Central memory CD8-positive, alpha-beta T cell (primary cell): ENCODE data around the gene MAMSTR.
"Not testable (repeated sequence)": the region's sequence is repeated elsewhere in the genome, so short reads cannot be mapped to it uniquely, and the experiment has no call there.

Experiments
- ATAC-seq: fragments of 150-1000 bp; cut with Tn5 transposase; replicated peaks from 2 replicates; pipeline ENCODE4 v1.10.0; 2022; ENCODE audit warnings: mild to moderate bottlenecking, moderate FRiP score, moderate number of reproducible peaks; ENCODE audit not compliant: poor library complexity, severe bottlenecking; ENCODE audit errors: extremely low read depth
- DNase-seq, 2 donors: peaks; one replicate each; pipeline ENCODE4 v3.0.0; 2021; ENCODE audit warnings: low spot score in 2 of 2
- H3K27ac Mint-ChIP-seq: one replicate; pipeline ENCODE4 v1.8.0; 2022; ENCODE audit warnings: low read depth, mild to moderate bottlenecking, moderate library complexity, mixed read lengths
- H3K27me3 Mint-ChIP-seq: one replicate; pipeline ENCODE4 v1.8.0; 2022; ENCODE audit warnings: mixed read lengths
- H3K36me3 Mint-ChIP-seq: one replicate; pipeline ENCODE4 v1.8.0; 2022; ENCODE audit warnings: mild to moderate bottlenecking, moderate library complexity, mixed read lengths; ENCODE audit not compliant: insufficient read depth
- H3K4me1 Mint-ChIP-seq: one replicate; pipeline ENCODE4 v1.8.0; 2022; ENCODE audit warnings: mixed read lengths
- H3K4me3 Mint-ChIP-seq: one replicate; pipeline ENCODE4 v1.8.0; 2022; ENCODE audit warnings: mild to moderate bottlenecking, moderate library complexity, mixed read lengths
- H3K9me3 Mint-ChIP-seq: one replicate; pipeline ENCODE4 v1.8.0; 2022; ENCODE audit warnings: mixed read lengths

The MAMSTR gene

DNA sequence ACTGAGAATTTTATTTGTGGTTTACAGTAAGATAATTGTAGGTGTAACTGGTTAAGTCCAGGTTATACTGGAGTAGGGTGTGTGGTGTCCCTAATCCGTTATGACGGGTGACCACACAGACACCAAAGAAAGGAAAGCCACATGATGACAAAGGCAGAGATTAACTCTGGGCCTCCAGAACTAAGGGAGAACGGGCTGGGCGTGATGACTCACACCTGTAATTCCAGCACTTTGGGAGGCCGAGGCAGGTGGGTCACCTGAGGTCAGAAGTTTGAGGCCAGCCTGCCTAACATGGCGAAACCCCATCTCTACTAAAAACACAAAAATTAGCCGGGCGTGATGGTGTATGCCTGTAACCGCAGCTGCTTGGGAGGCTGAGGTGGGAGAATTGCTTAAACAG, 33.9 kb downstream of the MAMSTR start:
- Mint-ChIP-seq H3K4me3 (no peak overlapping the region), H3K36me3 (no peaks in the 10 kb centered on the region), H3K4me1 (no peaks in the 10 kb centered on the region), H3K27ac (no peak overlapping the region), H3K9me3 (no peaks in the 10 kb centered on the region), H3K27me3 (no peaks in the 10 kb centered on the region)
- DNase-seq (no peak), ATAC-seq (no peak)

DNA sequence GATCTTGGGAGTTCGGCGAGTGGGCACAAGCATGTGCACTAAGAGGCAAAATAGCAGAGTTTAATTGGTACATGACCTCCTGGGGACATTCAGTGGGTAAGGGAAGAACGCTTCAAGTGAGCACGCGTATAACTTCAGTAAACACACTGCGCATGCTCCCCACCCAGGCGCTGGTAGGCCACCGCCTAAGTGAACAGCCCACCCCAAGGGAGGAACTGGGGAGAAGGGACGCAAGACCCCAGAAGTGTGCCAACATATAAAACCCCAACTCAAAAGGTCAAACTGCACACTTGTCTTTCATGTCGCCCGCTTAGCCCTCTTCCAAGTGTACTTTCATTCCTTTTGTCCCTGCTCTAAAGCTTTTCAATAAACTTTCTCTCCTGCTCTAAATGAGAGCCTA, 36.2 kb downstream of the MAMSTR start:
- no peak overlapping the region for H3K4me3 Mint-ChIP-seq
- H3K27ac Mint-ChIP-seq, result no peak overlapping the region
- H3K27me3 Mint-ChIP-seq, result no peaks in the 10 kb centered on the region
- no peaks in the 10 kb centered on the region for H3K9me3 Mint-ChIP-seq
- no peak for ATAC-seq
- no peaks in the 10 kb centered on the region for H3K4me1 Mint-ChIP-seq
- H3K36me3 Mint-ChIP-seq, result no peaks in the 10 kb centered on the region
- no peak for DNase-seq

- Mint-ChIP-seq H3K4me3 (no peak overlapping the region), H3K36me3 (no peaks in the 10 kb centered on the region), H3K9me3 (no peaks in the 10 kb centered on the region), H3K27ac (no peak overlapping the region), H3K4me1 (no peaks in the 10 kb centered on the region), H3K27me3 (no peaks in the 10 kb centered on the region)
- ATAC-seq (no peak), DNase-seq (no peak)
Observed at GRCh38 chr19:48681127-48681470, 38.4 kb downstream of the MAMSTR start.

DNA sequence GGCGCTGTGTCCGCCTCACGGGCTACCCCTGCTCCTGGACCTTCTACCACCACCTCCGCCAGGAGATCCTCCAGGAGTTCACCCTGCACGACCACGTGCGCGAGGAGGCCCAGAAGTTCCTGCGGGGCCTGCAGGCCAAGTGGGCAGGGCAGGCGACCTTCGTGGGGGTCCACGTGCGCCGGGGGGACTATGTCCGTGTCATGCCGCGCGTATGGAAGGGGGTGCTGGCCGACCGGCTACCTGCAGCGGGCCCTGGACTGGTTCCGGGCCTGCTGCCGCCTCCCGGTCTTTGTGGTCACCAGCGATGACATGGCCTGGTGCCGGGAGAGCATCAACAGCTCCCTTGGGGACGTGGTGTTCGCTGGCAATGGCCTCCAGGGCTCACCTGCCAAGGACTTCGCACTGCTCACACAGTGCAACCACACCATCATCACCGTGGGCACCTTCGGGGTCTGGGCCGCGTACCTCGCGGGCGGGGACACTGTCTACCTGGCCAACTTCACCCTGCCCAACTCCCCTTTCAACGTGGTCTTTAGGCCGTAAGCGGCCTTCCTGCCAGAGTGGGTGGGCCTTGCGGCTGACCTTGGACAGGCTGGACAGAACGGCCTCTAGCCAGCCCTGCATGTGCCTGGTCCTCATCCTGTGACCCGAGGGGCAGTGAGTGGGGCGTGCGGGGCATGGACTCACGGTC, 38.9 kb downstream of the MAMSTR start:
- no peak for ATAC-seq
- H3K4me1 Mint-ChIP-seq, result peaks cover 1% of the 10 kb centered on the region
- H3K36me3 Mint-ChIP-seq, result no peaks in the 10 kb centered on the region
- DNase-seq, result no peak
- H3K27me3 Mint-ChIP-seq, result no peaks in the 10 kb centered on the region
- H3K9me3 Mint-ChIP-seq, result no peaks in the 10 kb centered on the region
- H3K4me3 Mint-ChIP-seq, result no peak overlapping the region
- H3K27ac Mint-ChIP-seq, result no peak overlapping the region

DNA sequence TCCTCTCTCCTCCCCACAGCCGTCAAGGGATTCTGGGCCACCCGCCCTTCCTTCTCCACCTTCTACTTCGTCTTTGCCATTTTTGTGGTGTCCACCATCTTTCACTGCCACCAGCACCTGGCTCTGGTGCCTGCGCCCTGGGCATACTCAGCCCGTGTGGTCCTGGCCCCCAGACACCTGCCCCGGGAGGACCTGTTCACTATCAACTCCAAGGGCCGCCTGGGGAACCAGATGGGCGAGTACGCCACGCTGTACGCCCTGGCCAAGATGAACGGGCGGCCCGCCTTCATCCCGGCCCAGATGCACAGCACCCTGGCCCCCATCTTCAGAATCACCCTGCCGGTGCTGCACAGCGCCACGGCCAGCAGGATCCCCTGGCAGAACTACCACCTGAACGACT, 39.5 kb downstream of the MAMSTR start:
- not testable (repeated sequence) for H3K4me3 Mint-ChIP-seq, H3K9me3 Mint-ChIP-seq, H3K4me1 Mint-ChIP-seq, H3K36me3 Mint-ChIP-seq, H3K27ac Mint-ChIP-seq, DNase-seq, ATAC-seq, H3K27me3 Mint-ChIP-seq

GRCh38 chr19:48678201-48678600, 41.3 kb downstream of the MAMSTR start:
- Mint-ChIP-seq H3K4me1 (peaks cover 8% of the 10 kb centered on the region), H3K27ac (no peak overlapping the region), H3K36me3 (no peaks in the 10 kb centered on the region), H3K27me3 (no peaks in the 10 kb centered on the region), H3K9me3 (no peaks in the 10 kb centered on the region), H3K4me3 (no peak overlapping the region)
- no peak for DNase-seq
- ATAC-seq, result no peak

- Mint-ChIP-seq H3K9me3 (no peaks in the 10 kb centered on the region), H3K27ac (no peak overlapping the region), H3K4me1 (peaks cover 8% of the 10 kb centered on the region), H3K27me3 (no peaks in the 10 kb centered on the region), H3K36me3 (no peaks in the 10 kb centered on the region), H3K4me3 (no peak overlapping the region)
- ATAC-seq (no peak), DNase-seq (no peak)
Observed at GRCh38 chr19:48676887-48677286, 42.6 kb downstream of the MAMSTR start.

DNA sequence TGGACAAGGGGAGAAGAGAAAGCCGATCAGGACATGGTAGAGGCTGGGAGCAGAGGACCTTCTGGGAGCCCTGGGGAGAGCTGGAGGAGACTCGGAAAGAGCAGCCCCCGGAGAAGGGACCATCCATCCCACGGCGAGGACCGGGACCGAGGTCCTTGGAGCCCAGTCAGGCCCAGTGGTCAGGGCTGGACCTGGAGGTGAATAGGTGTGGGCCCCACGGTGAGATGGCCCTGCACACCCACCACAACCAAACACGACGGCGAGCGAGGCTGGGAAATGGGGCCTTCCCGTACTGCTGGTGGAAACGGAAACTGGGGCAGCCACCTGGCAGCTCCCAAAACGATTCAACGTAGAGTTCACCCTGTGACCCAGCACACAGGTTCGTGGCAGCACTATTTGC, 43.0 kb downstream of the MAMSTR start:
- Mint-ChIP-seq H3K27me3 (no peaks in the 10 kb centered on the region), H3K4me1 (peaks cover 8% of the 10 kb centered on the region), H3K27ac (no peak overlapping the region), H3K4me3 (no peak overlapping the region), H3K9me3 (no peaks in the 10 kb centered on the region), H3K36me3 (no peaks in the 10 kb centered on the region)
- ATAC-seq (no peak), DNase-seq (no peak)

DNA sequence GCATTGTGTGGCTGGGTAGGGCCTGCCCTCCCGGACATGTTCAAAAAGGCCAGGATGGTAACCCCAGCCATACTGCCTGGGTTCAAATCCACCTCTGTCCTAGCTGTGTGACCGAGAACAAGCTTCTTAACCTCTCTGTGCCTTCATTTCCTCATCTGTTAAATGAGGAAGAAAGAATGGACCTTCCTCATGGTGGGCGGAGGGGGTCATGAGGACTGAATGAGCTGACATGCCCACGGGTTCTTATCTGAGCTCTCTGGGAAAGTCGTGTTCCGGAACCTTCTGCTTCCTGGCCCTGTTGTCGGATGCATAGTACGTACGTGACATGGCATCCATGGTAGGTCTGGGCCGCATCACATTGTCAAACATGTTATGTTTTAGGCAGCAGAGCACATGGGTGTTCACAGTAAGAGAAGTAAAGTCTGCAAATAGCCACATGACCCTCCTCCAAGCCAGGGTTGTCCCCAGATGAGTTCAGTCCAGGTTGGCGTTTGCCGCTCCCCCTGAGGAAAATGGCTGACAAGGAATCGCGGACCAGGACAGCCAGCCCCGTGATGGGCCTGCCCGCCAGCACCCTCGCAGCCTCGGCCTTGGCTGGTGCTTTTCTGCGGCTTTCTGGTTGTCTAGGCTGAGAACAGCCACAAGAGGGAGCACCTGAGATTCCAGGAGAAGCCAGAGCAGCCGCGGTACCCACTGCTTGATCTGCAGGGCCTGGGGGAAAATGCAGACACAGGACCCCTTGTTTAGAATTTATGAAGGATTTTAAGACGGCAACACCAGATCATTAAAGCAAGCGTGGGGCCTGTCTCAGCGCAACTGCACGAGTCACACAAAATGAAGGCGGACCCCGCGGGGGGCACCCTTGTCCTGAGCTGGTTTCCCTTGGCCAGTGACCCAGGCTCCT, 44.4 kb downstream of the MAMSTR start:
- Mint-ChIP-seq H3K36me3 (no peaks in the 10 kb centered on the region), H3K4me3 (no peak overlapping the region), H3K27me3 (no peaks in the 10 kb centered on the region), H3K9me3 (no peaks in the 10 kb centered on the region), H3K4me1 (peaks cover 8% of the 10 kb centered on the region), H3K27ac (peak overlapping the region; percentile 67)
- ATAC-seq (peak; percentile 62), DNase-seq (peak; percentile 60 to 66)

- peaks cover 7% of the 10 kb centered on the region for H3K9me3 Mint-ChIP-seq
- no peak overlapping the region for H3K4me3 Mint-ChIP-seq
- DNase-seq, result no peak
- no peaks in the 10 kb centered on the region for H3K27me3 Mint-ChIP-seq
- H3K4me1 Mint-ChIP-seq, result peaks cover 8% of the 10 kb centered on the region
- ATAC-seq, result no peak
- H3K36me3 Mint-ChIP-seq, result peaks cover 5% of the 10 kb centered on the region
- H3K27ac Mint-ChIP-seq, result no peak overlapping the region
Observed at GRCh38 chr19:48674216-48674809, 45.2 kb downstream of the MAMSTR start.

- Mint-ChIP-seq H3K9me3 (peaks cover 7% of the 10 kb centered on the region), H3K27me3 (no peaks in the 10 kb centered on the region), H3K4me1 (peaks cover 8% of the 10 kb centered on the region), H3K4me3 (no peak overlapping the region), H3K36me3 (peaks cover 6% of the 10 kb centered on the region), H3K27ac (no peak overlapping the region)
- DNase-seq (no peak), ATAC-seq (no peak)
Observed at GRCh38 chr19:48673436-48674100, 46.0 kb downstream of the MAMSTR start.

DNA sequence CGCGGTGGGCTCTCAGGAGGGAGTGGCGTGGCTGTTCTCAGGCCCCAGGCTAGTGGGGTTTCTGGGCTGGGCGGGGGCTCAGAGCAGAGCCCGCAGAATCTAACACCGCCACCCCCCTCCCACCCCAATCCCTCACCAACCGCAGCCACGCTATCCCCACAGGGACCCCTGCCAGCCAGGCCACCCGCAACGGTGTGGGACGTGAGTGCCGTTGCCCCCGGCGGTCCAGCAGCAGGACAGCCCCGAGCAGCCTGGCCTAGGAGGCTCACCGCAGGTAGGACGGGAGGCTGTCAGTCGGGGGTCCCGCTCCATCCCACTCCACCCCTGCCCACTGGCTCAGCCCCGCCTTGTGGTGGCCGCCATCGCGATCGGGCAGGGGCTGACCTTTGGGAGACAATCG, 46.5 kb downstream of the MAMSTR start, which contains the start of gene NTN5:
TSS of gene NTN5 (minus strand) at position 24 of the 400 bp plus-strand sequence. CDS start 2,031 bp downstream, outside the sequence.
- H3K9me3 Mint-ChIP-seq, result peaks cover 7% of the 10 kb centered on the region
- no peak within 1 kb of the TSS for H3K4me3 Mint-ChIP-seq
- no peak within 1 kb of the TSS for H3K27ac Mint-ChIP-seq
- H3K36me3 Mint-ChIP-seq, result peaks cover 6% of the 10 kb centered on the region
- ATAC-seq (no peak), DNase-seq (no peak)
- H3K27me3 Mint-ChIP-seq, result no peaks in the 10 kb centered on the region
- H3K4me1 Mint-ChIP-seq, result peaks cover 8% of the 10 kb centered on the region
